ENCODE results near the gene PDE8A. TPM values are rescaled to one million over a fixed set of nuclear protein-coding genes. Genes with fewer than 3 reads are reported as not detected.
"Not testable (repeated sequence)": the region's sequence is repeated elsewhere in the genome, so short reads cannot be mapped to it uniquely, and the experiment has no call there.

PDE8A gene
- total RNA-seq, 1 donor from 2014 or later = 17.4 TPM

DNA sequence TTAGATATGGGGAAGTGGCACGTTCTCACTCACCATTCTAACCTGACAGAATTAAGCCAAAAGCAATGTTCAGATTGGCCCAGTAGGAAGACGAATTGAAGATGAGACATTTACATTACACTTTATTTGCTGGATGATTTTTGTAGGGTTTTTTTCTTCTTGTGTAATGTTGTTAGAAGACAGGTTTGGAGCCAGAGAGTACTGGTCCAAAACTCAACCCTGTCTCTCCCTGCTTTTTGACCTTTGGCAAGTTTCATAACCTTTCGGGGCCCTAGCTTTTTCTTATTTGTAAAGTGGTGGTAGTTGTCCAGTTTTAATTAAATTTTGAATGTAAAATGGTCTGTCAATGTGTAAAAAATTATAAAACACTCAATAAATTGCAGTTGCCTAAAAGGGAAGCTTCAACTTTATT is 29.5 kb downstream of the PDE8A start:
- intact Hi-C loops (cut with micrococcal nuclease) = no loop called here
- peaks cover 3% of the 10 kb centered on the region for H3K9me3 Mint-ChIP-seq
- H3K4me3 Mint-ChIP-seq = no peak overlapping the region
- H3K36me3 Mint-ChIP-seq (ENCODE audit: low read depth) = no peaks in the 10 kb centered on the region
- no peak overlapping the region for H3K27ac Mint-ChIP-seq
- DNase-seq (ENCODE audit: low spot score) = no peak
- H3K27me3 Mint-ChIP-seq (ENCODE audit: insufficient read depth) = no peaks in the 10 kb centered on the region
- peaks cover 5% of the 10 kb centered on the region for H3K4me1 Mint-ChIP-seq (ENCODE audit: low read depth)

DNA sequence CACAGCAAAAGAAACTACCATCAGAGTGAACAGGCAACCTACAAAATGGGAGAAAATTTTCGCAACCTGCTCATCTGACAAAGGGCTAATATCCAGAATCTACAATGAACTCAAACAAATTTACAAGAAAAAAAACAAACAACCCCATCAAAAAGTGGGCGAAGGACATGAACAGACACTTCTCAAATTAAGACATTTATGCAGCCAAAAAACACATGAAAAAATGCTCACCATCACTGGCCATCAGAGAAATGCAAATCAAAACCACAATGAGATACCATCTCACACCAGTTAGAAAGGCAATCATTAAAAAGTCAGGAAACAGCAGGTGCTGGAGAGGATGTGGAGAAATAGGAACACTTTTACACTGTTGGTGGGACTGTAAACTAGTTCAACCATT is 30.1 kb downstream of the PDE8A start:
- H3K27me3 Mint-ChIP-seq (ENCODE audit: insufficient read depth); intact Hi-C loops (cut with micrococcal nuclease); H3K4me1 Mint-ChIP-seq (ENCODE audit: low read depth); H3K9me3 Mint-ChIP-seq; H3K36me3 Mint-ChIP-seq (ENCODE audit: low read depth); DNase-seq (ENCODE audit: low spot score); H3K4me3 Mint-ChIP-seq; H3K27ac Mint-ChIP-seq: not testable (repeated sequence)

DNA sequence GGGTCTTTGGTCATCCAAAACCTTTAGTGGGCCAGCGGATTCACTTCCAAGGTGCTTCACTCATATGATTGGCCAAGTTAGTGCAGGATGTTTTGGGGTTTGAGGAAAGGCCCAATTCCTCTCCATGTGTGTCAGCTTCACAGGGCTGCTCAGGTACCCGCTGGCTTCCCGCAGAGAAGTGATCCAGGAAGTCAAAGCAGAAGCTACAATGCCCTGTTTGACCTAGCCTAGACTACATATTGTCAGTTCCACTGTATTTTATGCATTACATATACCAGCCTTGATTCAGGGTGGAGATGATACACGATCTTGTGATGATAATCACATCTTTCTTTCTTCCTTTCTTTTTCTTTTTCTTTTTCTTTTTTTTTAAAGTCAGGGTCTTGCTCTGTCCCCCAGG is 32.1 kb downstream of the PDE8A start:
- intact Hi-C loops (cut with micrococcal nuclease) = no loop called here
- peaks cover 3% of the 10 kb centered on the region for H3K9me3 Mint-ChIP-seq

GRCh38 chr15:85014932-85015331 is 33.3 kb downstream of the PDE8A start:
- intact Hi-C loops (cut with micrococcal nuclease) = no loop called here
- no peaks in the 10 kb centered on the region for H3K36me3 Mint-ChIP-seq (ENCODE audit: low read depth)

More for the DNA sequence above, 32.1 kb downstream of the PDE8A start:
- Mint-ChIP-seq H3K4me1 (ENCODE audit: low read depth) (peaks cover 2% of the 10 kb centered on the region), H3K27ac (no peak overlapping the region), H3K4me3 (no peak overlapping the region), H3K36me3 (ENCODE audit: low read depth) (no peaks in the 10 kb centered on the region), H3K27me3 (ENCODE audit: insufficient read depth) (no peaks in the 10 kb centered on the region)
- DNase-seq (ENCODE audit: low spot score) = no peak

GRCh38 chr15:85016275-85016674 is 34.6 kb downstream of the PDE8A start:
- peaks cover 11% of the 10 kb centered on the region for H3K4me1 Mint-ChIP-seq (ENCODE audit: low read depth)
- no peak overlapping the region for H3K4me3 Mint-ChIP-seq
- no peaks in the 10 kb centered on the region for H3K27me3 Mint-ChIP-seq (ENCODE audit: insufficient read depth)
- no peaks in the 10 kb centered on the region for H3K36me3 Mint-ChIP-seq (ENCODE audit: low read depth)
- no peak for DNase-seq (ENCODE audit: low spot score)
- H3K9me3 Mint-ChIP-seq = no peaks in the 10 kb centered on the region
- intact Hi-C loops (cut with micrococcal nuclease) = no loop called here
- H3K27ac Mint-ChIP-seq = no peak overlapping the region

More at GRCh38 chr15:85014932-85015331, 33.3 kb downstream of the PDE8A start:
- DNase-seq (ENCODE audit: low spot score) = no peak
- Mint-ChIP-seq H3K4me3 (no peak overlapping the region), H3K9me3 (peaks cover 3% of the 10 kb centered on the region), H3K27ac (no peak overlapping the region), H3K27me3 (ENCODE audit: insufficient read depth) (no peaks in the 10 kb centered on the region), H3K4me1 (ENCODE audit: low read depth) (peaks cover 7% of the 10 kb centered on the region)

- no peaks in the 10 kb centered on the region for H3K36me3 Mint-ChIP-seq (ENCODE audit: low read depth)
- H3K27me3 Mint-ChIP-seq (ENCODE audit: insufficient read depth) = no peaks in the 10 kb centered on the region
- H3K27ac Mint-ChIP-seq = no peak overlapping the region
- H3K4me1 Mint-ChIP-seq (ENCODE audit: low read depth) = peaks cover 17% of the 10 kb centered on the region
- DNase-seq (ENCODE audit: low spot score) = no peak
- H3K9me3 Mint-ChIP-seq = no peaks in the 10 kb centered on the region
- intact Hi-C loops (cut with micrococcal nuclease) = no loop called here
- no peak overlapping the region for H3K4me3 Mint-ChIP-seq
These were observed 38.3 kb downstream of the PDE8A start for GRCh38 chr15:85019815-85020590.

DNA sequence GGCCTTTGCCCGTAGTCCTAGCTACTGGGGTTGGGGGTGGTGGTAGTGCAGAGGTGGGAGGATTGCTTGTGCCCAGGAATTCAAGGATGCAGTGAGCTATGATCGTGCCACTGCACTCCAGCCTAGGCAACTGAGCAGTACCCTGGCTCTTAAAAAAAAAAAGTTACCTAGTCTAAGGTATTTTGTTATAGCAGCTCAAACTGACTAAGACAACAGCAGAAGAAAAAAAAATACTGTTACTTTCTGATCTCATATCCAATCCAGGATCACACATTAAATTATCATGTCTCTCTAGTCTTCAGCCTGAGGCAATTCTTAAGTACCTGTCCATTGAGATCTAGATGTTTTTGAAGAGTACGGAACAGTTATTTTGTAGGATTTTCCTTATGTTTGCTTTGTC is 39.8 kb downstream of the PDE8A start:
- intact Hi-C loops (cut with micrococcal nuclease) = no loop called here
- Mint-ChIP-seq H3K36me3 (ENCODE audit: low read depth) (no peaks in the 10 kb centered on the region), H3K27ac (no peak overlapping the region), H3K4me1 (ENCODE audit: low read depth) (peaks cover 28% of the 10 kb centered on the region), H3K9me3 (no peaks in the 10 kb centered on the region), H3K4me3 (no peak overlapping the region), H3K27me3 (ENCODE audit: insufficient read depth) (no peaks in the 10 kb centered on the region)
- DNase-seq (ENCODE audit: low spot score) = no peak

- H3K4me1 Mint-ChIP-seq (ENCODE audit: low read depth) = peaks cover 36% of the 10 kb centered on the region
- H3K27ac Mint-ChIP-seq = no peak overlapping the region
- H3K27me3 Mint-ChIP-seq (ENCODE audit: insufficient read depth) = no peaks in the 10 kb centered on the region
- no peaks in the 10 kb centered on the region for H3K9me3 Mint-ChIP-seq
- H3K4me3 Mint-ChIP-seq = no peak overlapping the region
- intact Hi-C loops (cut with micrococcal nuclease) = no loop called here
- no peaks in the 10 kb centered on the region for H3K36me3 Mint-ChIP-seq (ENCODE audit: low read depth)
- DNase-seq (ENCODE audit: low spot score) = no peak
These were observed 41.3 kb downstream of the PDE8A start for GRCh38 chr15:85022860-85023403.

DNA sequence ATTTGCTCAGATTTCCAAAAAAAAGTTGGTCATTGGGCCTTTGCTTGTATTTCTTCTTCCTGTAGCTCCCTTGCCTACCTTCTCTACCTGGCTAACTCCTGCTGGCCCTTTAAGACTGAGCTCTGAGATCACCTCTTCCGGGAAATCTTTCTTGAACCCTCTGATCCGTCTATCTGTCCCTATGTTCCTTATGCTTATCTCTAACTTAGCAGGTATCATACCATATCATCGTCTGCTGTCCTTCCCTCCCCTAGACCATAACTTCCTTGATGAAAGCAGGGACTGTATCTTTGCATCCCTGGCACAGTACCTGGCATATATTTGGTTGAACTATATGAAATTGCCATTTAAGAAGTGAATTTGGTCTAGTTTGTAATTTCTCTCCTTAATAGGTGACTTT is 42.3 kb downstream of the PDE8A start:
- no peaks in the 10 kb centered on the region for H3K9me3 Mint-ChIP-seq
- no peaks in the 10 kb centered on the region for H3K27me3 Mint-ChIP-seq (ENCODE audit: insufficient read depth)
- DNase-seq (ENCODE audit: low spot score) = no peak
- intact Hi-C loops (cut with micrococcal nuclease) = no loop called here
- no peak overlapping the region for H3K4me3 Mint-ChIP-seq
- H3K27ac Mint-ChIP-seq = no peak overlapping the region
- peaks cover 33% of the 10 kb centered on the region for H3K4me1 Mint-ChIP-seq (ENCODE audit: low read depth)
- peaks cover 2% of the 10 kb centered on the region for H3K36me3 Mint-ChIP-seq (ENCODE audit: low read depth)

DNA sequence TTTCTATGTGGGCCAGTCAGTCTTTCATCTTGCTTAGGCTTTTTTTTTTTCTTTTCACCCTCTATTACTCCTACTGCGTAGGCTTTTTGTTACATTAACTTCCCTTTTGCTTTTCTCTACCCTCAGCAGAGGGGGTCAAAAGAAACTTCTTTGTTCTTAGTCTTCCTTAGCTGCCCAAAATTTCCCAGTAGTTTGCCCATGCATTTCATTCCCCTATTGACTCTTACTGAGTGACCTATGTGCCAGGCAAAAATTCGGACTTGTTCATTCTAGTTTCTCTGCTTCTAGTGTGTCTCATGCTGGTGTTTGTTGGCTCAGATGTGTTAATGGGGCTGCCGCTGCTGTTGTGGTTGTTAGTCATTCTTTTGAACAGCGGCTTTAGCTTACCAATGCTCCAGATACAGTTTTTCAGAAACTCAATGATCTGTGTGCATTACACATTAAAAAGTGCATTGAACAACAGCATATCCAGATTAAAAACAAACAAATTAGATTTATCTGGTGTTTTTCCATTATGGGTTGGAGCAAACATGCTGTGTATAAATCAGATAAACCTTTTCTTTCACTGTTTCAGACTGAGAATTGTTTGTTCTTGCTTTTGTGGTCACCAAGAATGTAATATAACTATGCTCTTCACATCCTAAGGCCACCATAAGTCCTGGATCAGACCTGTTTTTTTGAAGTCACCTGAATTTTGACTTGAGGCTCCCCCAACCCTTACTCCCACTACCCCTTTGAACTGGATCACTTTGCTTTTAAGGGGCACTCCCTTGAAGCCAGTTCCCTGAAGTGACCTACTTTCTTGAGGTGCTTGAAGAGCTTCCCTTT is 43.1 kb downstream of the PDE8A start:
- DNase-seq (ENCODE audit: low spot score) = no peak
- Mint-ChIP-seq H3K4me1 (ENCODE audit: low read depth) (peaks cover 36% of the 10 kb centered on the region), H3K27me3 (ENCODE audit: insufficient read depth) (no peaks in the 10 kb centered on the region), H3K4me3 (no peak overlapping the region), H3K27ac (no peak overlapping the region), H3K9me3 (no peaks in the 10 kb centered on the region), H3K36me3 (ENCODE audit: low read depth) (peaks cover 2% of the 10 kb centered on the region)
- intact Hi-C loops (cut with micrococcal nuclease) = no loop called here

DNA sequence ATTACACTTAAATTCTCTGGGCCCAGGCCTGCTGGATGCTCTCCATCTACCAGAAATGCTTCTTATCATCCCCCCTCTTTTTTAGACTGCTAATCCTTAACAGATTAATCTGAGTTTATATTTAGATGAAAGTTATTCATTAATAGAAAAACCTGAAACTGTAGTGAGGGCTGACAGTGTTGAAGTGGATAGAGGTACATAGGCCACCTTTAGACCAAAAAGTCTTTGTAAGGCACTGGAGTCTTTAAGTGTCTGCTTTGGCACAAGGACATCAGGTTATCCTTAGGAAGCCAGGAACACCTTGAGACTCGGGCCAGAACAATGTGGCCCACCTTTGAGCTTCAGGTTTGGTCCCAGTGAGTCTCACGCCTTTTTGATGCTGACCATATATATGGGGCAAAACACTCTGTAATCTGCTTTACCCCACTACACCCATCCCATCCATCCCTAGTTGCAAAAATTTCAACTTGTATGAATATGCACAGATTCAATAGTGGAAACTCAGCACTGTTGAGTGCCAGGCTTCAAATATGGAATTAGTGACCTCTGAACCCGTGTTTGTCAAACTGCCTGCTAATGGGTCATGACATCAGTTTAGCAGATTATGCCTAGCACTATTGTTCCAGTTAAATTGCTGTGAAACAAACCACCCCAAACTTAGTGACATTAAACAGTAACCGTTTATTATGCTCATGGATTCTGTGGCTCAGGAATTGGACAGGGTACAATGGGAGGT is 44.0 kb downstream of the PDE8A start:
- H3K4me1 Mint-ChIP-seq (ENCODE audit: low read depth) = peaks cover 41% of the 10 kb centered on the region
- H3K36me3 Mint-ChIP-seq (ENCODE audit: low read depth) = peaks cover 2% of the 10 kb centered on the region
- no peaks in the 10 kb centered on the region for H3K9me3 Mint-ChIP-seq
- no peak overlapping the region for H3K27ac Mint-ChIP-seq
- H3K27me3 Mint-ChIP-seq (ENCODE audit: insufficient read depth) = no peaks in the 10 kb centered on the region
- DNase-seq (ENCODE audit: low spot score) = no peak
- H3K4me3 Mint-ChIP-seq = no peak overlapping the region
- intact Hi-C loops (cut with micrococcal nuclease) = no loop called here

DNA sequence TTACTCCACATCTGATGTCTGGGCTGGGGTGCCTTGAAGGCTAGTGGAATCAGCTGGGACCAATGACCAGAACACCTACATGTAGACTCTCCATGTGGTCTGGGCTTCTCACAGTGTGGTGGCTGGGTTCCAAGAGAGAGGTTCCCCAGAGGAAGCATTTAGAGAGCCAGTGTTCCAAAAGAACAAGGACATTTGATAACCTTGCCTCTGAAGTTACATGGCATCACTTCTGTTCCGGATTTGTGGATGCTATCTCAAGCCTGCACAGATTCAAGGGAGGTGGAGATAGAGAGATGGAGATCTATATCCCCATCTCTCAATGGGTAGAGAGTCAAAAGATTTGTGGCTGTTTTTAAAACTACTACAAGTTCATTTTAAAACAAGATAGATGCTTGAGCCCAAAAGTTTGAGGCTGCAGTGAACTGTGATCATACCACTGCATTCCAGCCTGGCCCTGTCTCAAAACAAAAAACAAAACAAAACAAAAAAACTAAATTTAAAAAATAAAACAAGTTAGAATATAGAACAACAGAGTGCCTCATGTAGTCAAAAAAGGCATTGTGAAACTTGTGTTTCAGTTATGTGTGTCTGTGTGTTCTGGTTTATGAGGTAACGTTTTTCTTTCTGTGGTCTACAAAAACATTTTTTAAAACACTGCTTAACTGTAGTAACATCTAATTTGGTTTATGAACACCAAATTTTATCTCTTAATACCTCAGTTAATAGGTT is 44.8 kb downstream of the PDE8A start:
- no peak for DNase-seq (ENCODE audit: low spot score)
- H3K27me3 Mint-ChIP-seq (ENCODE audit: insufficient read depth) = no peaks in the 10 kb centered on the region
- no peaks in the 10 kb centered on the region for H3K9me3 Mint-ChIP-seq
- intact Hi-C loops (cut with micrococcal nuclease) = no loop called here
- peaks cover 2% of the 10 kb centered on the region for H3K36me3 Mint-ChIP-seq (ENCODE audit: low read depth)
- peaks cover 47% of the 10 kb centered on the region for H3K4me1 Mint-ChIP-seq (ENCODE audit: low read depth)
- H3K4me3 Mint-ChIP-seq = no peak overlapping the region
- peak overlapping the region; percentile 9 for H3K27ac Mint-ChIP-seq
